ENCODE data around the gene BLVRA. TPM values are rescaled to one million over a fixed set of nuclear protein-coding genes. Genes with fewer than 3 reads are reported as not detected.

The BLVRA gene
- total RNA-seq, 1 donor, result 24.0 TPM

DNA sequence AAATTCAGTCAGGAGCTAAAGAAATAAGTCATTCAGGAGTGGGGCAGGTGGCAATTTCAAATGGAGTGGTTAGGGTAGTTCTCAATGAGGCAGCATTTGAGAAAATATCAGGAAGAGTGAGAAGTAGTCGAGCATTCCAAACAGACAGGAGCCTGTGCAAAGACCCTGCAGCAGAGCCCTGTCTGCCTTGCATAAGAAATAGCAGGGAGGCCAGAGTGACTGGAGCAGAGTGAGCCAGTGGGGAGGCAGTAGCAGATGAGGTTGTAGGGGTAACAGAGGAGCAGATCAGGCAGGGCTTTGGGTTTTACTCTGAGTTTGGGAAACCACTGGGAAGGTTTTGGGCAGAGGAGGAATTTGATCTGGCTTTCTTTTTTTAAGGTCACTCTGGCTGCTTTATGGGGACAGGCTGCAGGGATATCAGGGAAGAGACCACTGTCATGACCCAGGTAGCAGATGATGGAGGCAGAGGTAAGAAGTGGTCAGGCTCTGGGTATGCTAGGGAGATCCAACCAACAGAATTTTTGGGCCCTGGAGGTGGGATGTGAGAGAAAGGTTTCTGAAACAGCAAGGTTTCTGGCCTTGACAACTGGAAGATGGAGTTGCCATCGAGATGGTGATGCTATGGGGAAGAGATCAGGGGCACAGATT, 1.3 kb upstream of the BLVRA start:
- TF ChIP-seq, protein P1, sequence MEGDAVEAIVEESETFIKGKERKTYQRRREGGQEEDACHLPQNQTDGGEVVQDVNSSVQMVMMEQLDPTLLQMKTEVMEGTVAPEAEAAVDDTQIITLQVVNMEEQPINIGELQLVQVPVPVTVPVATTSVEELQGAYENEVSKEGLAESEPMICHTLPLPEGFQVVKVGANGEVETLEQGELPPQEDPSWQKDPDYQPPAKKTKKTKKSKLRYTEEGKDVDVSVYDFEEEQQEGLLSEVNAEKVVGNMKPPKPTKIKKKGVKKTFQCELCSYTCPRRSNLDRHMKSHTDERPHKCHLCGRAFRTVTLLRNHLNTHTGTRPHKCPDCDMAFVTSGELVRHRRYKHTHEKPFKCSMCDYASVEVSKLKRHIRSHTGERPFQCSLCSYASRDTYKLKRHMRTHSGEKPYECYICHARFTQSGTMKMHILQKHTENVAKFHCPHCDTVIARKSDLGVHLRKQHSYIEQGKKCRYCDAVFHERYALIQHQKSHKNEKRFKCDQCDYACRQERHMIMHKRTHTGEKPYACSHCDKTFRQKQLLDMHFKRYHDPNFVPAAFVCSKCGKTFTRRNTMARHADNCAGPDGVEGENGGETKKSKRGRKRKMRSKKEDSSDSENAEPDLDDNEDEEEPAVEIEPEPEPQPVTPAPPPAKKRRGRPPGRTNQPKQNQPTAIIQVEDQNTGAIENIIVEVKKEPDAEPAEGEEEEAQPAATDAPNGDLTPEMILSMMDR (IDR thresholded peaks at IDR 0.05; ENCODE audit: insufficient read depth, low read length), result no peak
- no peak overlapping the region for H3K4me3 ChIP-seq (ENCODE audit: low read depth, low read length)
- no peak for DNase-seq (ENCODE audit: low read depth)

DNA sequence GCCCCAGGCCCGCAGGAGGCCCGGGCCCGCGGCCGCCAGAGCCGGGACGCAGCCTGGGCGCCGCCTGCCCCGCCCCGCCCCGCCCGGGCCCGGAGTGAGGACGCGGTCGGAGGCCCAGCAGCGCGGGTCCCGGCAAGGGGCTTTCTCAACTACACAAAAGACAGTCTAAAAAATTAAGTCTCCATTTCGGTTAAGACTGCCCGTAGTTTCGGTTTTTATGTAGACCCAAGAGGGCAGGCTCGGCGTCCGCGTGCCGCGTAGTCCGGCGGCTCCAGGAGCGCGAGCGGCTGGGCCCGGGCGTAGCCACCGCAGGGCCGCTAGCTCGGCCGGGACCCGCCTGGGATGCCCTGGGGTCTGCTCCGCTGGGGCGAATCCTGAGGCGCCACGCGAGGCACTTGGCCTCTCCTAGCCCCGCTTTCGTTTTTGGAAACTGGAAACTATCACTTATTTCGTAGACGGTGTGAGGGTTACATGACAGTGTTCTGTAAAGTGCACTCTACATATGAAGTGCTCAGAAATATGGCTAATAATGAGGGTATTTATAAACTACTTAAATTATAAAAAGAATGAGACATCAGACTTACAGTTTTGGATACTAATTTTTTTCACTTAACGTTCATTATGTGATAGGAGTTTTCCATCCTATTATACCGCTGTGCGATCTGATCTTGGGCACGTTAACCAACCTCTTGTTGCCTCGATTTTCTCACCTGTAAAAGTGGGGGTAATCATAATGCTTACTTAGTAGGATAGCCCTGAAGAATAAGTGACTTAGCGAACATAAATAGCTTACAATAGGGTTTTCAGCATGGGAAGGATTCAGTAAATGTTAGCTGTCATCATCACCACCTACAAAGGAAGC, 573 bp downstream of the BLVRA start:
- H3K4me3 ChIP-seq (ENCODE audit: low read depth, low read length), result peak overlapping the region; percentile 77
- TF ChIP-seq, protein P1 (IDR thresholded peaks at IDR 0.05; ENCODE audit: insufficient read depth, low read length), result no peak
- DNase-seq (ENCODE audit: low read depth), result peak; percentile 40

DNA sequence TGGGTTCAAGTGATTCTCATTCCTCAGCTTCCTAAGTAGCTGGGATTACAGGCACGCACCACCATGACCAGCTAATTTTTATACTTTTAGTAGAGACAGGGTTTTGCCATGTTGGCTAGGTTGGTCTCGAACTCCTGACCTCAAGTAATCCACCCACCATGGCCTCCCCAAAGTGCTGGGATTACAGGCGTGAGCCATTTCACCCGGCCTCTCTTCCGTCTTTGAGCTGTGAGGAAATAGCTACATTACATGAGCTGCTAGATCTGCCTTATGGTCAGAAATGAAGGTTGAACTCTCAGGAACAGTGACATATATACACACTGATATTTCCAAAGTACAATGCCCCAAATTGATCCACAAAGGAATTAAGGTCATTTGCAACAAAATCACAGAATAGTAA, 2.4 kb downstream of the BLVRA start:
- H3K4me3 ChIP-seq (ENCODE audit: low read depth, low read length), result no peak overlapping the region
- no peak for DNase-seq (ENCODE audit: low read depth)
- TF ChIP-seq, protein P1 (IDR thresholded peaks at IDR 0.05; ENCODE audit: insufficient read depth, low read length), result no peak

DNA sequence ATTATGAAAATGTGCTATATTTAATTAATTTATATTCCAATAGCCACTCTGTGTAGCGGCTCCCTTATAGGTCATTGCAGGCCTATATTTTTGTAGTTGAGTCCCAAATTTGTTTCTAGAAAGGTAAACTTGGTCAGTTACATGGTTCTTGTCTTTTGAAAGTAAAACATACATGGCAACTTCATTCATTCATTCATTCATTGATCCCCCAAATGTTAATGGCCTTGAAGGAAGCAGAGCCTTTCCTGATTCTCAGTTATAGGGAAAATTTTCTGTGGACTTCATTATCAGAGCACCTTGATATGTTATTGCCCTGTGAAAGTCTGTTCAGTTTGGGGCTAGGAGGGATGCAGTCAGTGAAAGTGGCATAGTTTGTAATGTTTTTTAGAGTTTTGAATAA, 2.9 kb downstream of the BLVRA start:
- TF ChIP-seq, protein P1 (IDR thresholded peaks at IDR 0.05; ENCODE audit: insufficient read depth, low read length), result no peak
- H3K4me3 ChIP-seq (ENCODE audit: low read depth, low read length), result no peak overlapping the region
- DNase-seq (ENCODE audit: low read depth), result no peak

DNA sequence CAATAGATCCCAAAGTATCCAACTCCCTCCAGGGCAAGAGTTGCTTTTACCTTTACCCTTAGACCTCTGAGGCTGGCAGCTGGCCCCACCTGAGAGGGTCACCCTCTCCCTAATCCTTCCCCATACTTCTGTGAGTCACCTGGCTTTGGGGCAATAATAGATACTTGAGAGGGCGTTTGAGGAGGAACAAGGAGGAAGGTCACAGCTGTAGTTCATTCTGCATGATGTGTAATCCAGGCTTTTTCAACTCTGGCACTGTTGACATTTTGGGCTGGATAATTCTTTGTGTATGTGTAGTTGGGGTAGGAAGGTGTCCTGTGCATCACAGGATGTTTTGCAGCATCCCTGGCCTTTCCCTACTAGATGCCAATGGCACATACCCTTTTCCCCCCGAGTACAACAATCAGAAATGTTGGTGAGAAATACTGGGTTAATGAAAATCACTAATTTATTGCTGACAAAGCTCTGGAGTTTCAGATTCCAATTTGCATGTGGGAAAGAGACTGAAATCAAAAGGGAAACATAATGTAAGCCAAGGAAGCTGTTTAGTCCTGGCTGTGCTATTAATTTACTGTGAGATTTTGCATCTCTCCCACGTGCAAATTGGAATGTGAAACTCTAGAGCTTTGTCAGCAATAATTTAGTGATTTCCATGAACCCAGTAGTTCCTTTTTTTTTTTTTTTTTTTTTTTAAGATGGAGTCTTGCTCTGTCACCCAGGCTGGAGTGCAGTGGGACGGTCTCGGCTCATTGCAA, 3.6 kb downstream of the BLVRA start:
- no peak for DNase-seq (ENCODE audit: low read depth)
- H3K4me3 ChIP-seq (ENCODE audit: low read depth, low read length), result no peak overlapping the region
- TF ChIP-seq, protein P1 (IDR thresholded peaks at IDR 0.05; ENCODE audit: insufficient read depth, low read length), result no peak

DNA sequence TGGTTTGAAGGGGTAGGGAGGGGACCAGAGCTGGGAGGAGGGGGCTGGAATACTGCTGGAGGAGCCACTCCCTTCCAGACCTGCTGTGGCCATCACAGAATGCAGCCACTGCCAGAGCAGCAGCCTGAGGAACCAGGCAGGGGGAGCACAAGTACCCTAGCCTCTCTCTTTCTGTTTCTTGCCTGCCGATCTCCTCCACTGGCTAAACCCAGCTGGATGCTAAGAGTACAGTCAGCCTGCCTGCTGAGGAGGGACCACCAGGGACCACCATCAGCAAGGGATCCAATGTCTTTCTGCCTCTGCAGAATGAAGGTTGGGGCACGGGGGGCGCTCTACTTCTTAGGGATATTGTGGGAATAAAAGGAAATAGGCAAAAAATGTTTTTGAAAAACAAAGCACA, 4.7 kb downstream of the BLVRA start:
- H3K4me3 ChIP-seq (ENCODE audit: low read depth, low read length), result no peak overlapping the region
- TF ChIP-seq, protein P1 (IDR thresholded peaks at IDR 0.05; ENCODE audit: insufficient read depth, low read length), result no peak
- DNase-seq (ENCODE audit: low read depth), result no peak

Data from fibroblast of the aortic adventitia (primary cell).